ENCODE results near the gene HLA-DOB. TPM values are rescaled to one million over a fixed set of nuclear protein-coding genes. Genes with fewer than 3 reads are reported as not detected.

Gene HLA-DOB
- total RNA-seq, 1 experiment from 2014 or later = 0.64 TPM

DNA sequence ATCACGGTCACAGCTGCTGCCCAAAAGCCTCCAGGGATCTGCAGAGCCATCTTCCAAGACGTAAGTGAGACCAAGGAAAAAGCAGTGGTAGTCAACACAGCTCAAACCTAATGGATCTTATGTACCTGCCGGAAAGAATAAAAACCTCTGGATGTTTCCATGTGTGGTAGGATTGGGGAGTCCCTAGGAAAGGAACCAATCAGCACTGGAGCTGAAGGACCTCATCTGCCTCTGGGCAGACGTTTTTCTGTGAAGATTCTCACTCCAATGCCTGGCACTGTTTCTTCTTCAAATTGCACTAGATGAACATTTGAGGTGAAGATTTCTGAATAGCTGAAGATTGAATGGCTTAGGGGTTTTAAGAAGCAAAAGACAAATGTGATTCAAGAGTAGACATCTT is 53.4 kb downstream of the HLA-DOB start, which contains the start of gene HLA-DQB2:
Gene HLA-DQB2 (minus strand): TSS at position 112 of the 400 bp plus-strand sequence. CDS start 62 bp downstream, at position 50.
- ChIA-PET CTCF (no interaction called here), POLR2A (no interaction called here), RAD21 (ENCODE audit: low non-redundant PET in 1 of 2, low total read pairs in 2 of 2, uncharacterized antibody in 2 of 2, unreplicated experiment in 2 of 2) (no interaction called here)
- no peak within 1 kb of the TSS for H3K27ac ChIP-seq (ENCODE audit: low read depth, low read length)
- H3K27me3 ChIP-seq (ENCODE audit: insufficient read depth, low read length) = no peaks in the 10 kb centered on the region
- no peak within 1 kb of the TSS for H3K4me2 ChIP-seq (ENCODE audit: low read length)
- no peaks in the 10 kb centered on the region for H3K79me2 ChIP-seq (ENCODE audit: insufficient read depth, low read length)
- no peak within 1 kb of the TSS for H3K9ac ChIP-seq (ENCODE audit: low read length)
- DNase-seq (ENCODE audit: low read depth, low spot score) = peak; percentile 35
- no peaks in the 10 kb centered on the region for H4K20me1 ChIP-seq (ENCODE audit: insufficient read depth)
- no peaks in the 10 kb centered on the region for H3K9me2 ChIP-seq (ENCODE audit: insufficient read depth)
- intact Hi-C loops (cut with micrococcal nuclease) = no loop called here
- ATAC-seq = no peak
- no peak within 1 kb of the TSS for H3K4me3 ChIP-seq (replicated peaks in 1 of 2; ENCODE audit: low read depth in 1 of 2, low read length in 2 of 2)
- no peaks in the 10 kb centered on the region for H3K36me3 ChIP-seq (ENCODE audit: control insufficient read depth in 1 of 2, insufficient read depth in 2 of 2, low read length in 2 of 2)
- no TSS peak for BruUV-seq (replicated peaks)
- no peaks in the 10 kb centered on the region for H3K9me3 ChIP-seq (ENCODE audit: control insufficient read depth in 1 of 2, insufficient read depth in 1 of 2, low read depth in 1 of 2, low read length in 2 of 2)
- H3K4me1 ChIP-seq (ENCODE audit: control insufficient read depth in 1 of 2, insufficient read depth in 2 of 2, low read length in 2 of 2) = no peaks in the 10 kb centered on the region
- TF ChIP-seq CEBPB (IDR thresholded peaks at IDR 0.05; ENCODE audit: low read depth) (no peak), SIN3A (IDR thresholded peaks at IDR 0.05; ENCODE audit: low read depth) (no peak), ELF1 (IDR thresholded peaks at IDR 0.05; ENCODE audit: borderline replicate concordance, low read depth) (no peak), ATF3 (IDR thresholded peaks at IDR 0.05) (no peak), FOSL1 (IDR thresholded peaks at IDR 0.05; ENCODE audit: low read depth) (no peak), SP1 (IDR thresholded peaks at IDR 0.05; ENCODE audit: low read depth) (no peak), EGR1 (IDR thresholded peaks at IDR 0.05; ENCODE audit: low read depth) (no peak), POLR2A (IDR thresholded peaks at IDR 0.05; ENCODE audit: borderline replicate concordance, extremely low read depth, insufficient read depth, insufficient read length) (no peak), TCF7L2 (IDR thresholded peaks at IDR 0.05; ENCODE audit: borderline replicate concordance, extremely low read depth, insufficient read depth, insufficient read length) (no peak), RAD21 (IDR thresholded peaks at IDR 0.05; ENCODE audit: low read depth) (no peak), ZFX (IDR thresholded peaks at IDR 0.05) (no peak), CTCF (IDR thresholded peaks at IDR 0.05 in 2 of 3, conservative IDR thresholded peaks at IDR 0.05 in 1 of 3; ENCODE audit: borderline replicate concordance in 1 of 3, insufficient read depth in 1 of 3, low read depth in 2 of 3, low read length in 2 of 3) (no peak), ZNF274 (IDR thresholded peaks at IDR 0.05; ENCODE audit: low read depth, low read length) (no peak), EZH2 (IDR thresholded peaks at IDR 0.05) (no peak), CBX3 (IDR thresholded peaks at IDR 0.05; ENCODE audit: low read depth) (no peak), SRF (IDR thresholded peaks at IDR 0.05; ENCODE audit: low read depth) (no peak), YY1 (IDR thresholded peaks at IDR 0.05; ENCODE audit: extremely low read depth, insufficient replicate concordance, low read depth, low read length) (no peak), MAX (IDR thresholded peaks at IDR 0.05) (no peak), JUND (IDR thresholded peaks at IDR 0.05) (no peak)
- TF ChIP-seq, protein P1, sequence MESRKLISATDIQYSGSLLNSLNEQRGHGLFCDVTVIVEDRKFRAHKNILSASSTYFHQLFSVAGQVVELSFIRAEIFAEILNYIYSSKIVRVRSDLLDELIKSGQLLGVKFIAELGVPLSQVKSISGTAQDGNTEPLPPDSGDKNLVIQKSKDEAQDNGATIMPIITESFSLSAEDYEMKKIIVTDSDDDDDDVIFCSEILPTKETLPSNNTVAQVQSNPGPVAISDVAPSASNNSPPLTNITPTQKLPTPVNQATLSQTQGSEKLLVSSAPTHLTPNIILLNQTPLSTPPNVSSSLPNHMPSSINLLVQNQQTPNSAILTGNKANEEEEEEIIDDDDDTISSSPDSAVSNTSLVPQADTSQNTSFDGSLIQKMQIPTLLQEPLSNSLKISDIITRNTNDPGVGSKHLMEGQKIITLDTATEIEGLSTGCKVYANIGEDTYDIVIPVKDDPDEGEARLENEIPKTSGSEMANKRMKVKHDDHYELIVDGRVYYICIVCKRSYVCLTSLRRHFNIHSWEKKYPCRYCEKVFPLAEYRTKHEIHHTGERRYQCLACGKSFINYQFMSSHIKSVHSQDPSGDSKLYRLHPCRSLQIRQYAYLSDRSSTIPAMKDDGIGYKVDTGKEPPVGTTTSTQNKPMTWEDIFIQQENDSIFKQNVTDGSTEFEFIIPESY (IDR thresholded peaks at IDR 0.05; ENCODE audit: extremely low read depth, insufficient replicate concordance, low read length) = no peak
- no peak within 1 kb of the TSS for H2AFZ ChIP-seq (ENCODE audit: low read depth, low read length, poor library complexity, severe bottlenecking)
